NB4 (cell line): ENCODE data around the gene BUB1.
"Not testable (repeated sequence)": the region's sequence is repeated elsewhere in the genome, so short reads cannot be mapped to it uniquely, and the experiment has no call there.

Source experiments
- DNase-seq: peaks from one replicate; pipeline ENCODE4 v3.0.0; 2010; ENCODE audit warnings: low read depth
- H3K4me3 ChIP-seq: one replicate; pipeline ENCODE4 v1.5.1; 2011; ENCODE audit warnings: mild to moderate bottlenecking, low read depth, low read length, moderate library complexity

Gene BUB1

GRCh38 chr2:110608788-110609502 lies 68.9 kb downstream of the BUB1 start:
- H3K4me3 ChIP-seq, DNase-seq: not testable (repeated sequence)

- DNase-seq, H3K4me3 ChIP-seq: not testable (repeated sequence)
These were observed 72.8 kb downstream of the BUB1 start for GRCh38 chr2:110605057-110605456.

GRCh38 chr2:110603917-110604591 lies 73.8 kb downstream of the BUB1 start:
- not testable (repeated sequence) for H3K4me3 ChIP-seq, DNase-seq

- not testable (repeated sequence) for DNase-seq, H3K4me3 ChIP-seq
These were observed 75.7 kb downstream of the BUB1 start for GRCh38 chr2:110602139-110602538.

GRCh38 chr2:110591973-110592372 lies 85.9 kb downstream of the BUB1 start:
- not testable (repeated sequence) for DNase-seq, H3K4me3 ChIP-seq

GRCh38 chr2:110589677-110590330 lies 88.1 kb downstream of the BUB1 start:
- not testable (repeated sequence) for DNase-seq, H3K4me3 ChIP-seq

- H3K4me3 ChIP-seq, DNase-seq: not testable (repeated sequence)
These were observed 89.3 kb downstream of the BUB1 start for GRCh38 chr2:110588520-110588919.
